GM10248 (cell line): Measurements from ENCODE around the gene NAV3.

ENCODE experiments used
- CTCF ChIA-PET: fragments of 300-600 bp; sonication (Branson Sonifier 250); formaldehyde crosslinking; extraction: SDS; loops from one replicate; lab custom pipeline; 2021; ENCODE audit warnings: antibody characterized with exemption; lab: Yijun Ruan, JAX
- POLR2A ChIA-PET: fragments of 350-650 bp; sonication (Branson Sonifier 250); formaldehyde crosslinking; extraction: SDS; loops from one replicate; lab custom pipeline; 2020; ENCODE audit warnings: antibody characterized with exemption; lab: Yijun Ruan, JAX
- DNase-seq: peaks from one replicate; pipeline ENCODE4 v3.0.0; 2012; ENCODE audit errors: extremely low spot score
- CTCF ChIP-seq: IDR thresholded peaks from 2 replicates; pipeline ENCODE4 v1.5.1; 2012; ENCODE audit warnings: mild to moderate bottlenecking, low read depth; ENCODE audit errors: extremely low read depth, missing control alignments, control extremely low read depth

Gene NAV3

GRCh38 chr12:77830583-77831351 lies at the start of gene NAV3:
Gene NAV3, plus strand, starts transcription at chr12:77830894. Its CDS starts 568 bp downstream, at chr12:77831462.
- CTCF ChIA-PET: interaction anchor here (0.6 to 2.3 kb wide), 7 partner anchors 8 to 28 kb away, joined by 3 to 8 read pairs (median 3); no protein-coding TSS in a partner anchor
- TF ChIP-seq CTCF: no peak
- POLR2A ChIA-PET: no interaction called here
- no peak for DNase-seq

GRCh38 chr12:77782034-77782433 lies 48.7 kb upstream of the NAV3 start:
- CTCF ChIA-PET: interaction anchor here (1.1 kb wide), 1 partner anchor 11 kb away, joined by 3 read pairs; no protein-coding TSS in a partner anchor
- no peak for DNase-seq
- TF ChIP-seq CTCF: no peak
- POLR2A ChIA-PET: no interaction called here

GRCh38 chr12:77782766-77783165 lies 47.9 kb upstream of the NAV3 start:
- DNase-seq: no peak
- ChIA-PET CTCF (interaction anchor here (1.1 kb wide), 1 partner anchor 10 kb away, joined by 3 read pairs; no protein-coding TSS in a partner anchor), POLR2A (no interaction called here)
- TF ChIP-seq CTCF: no peak

GRCh38 chr12:77785211-77785610 lies 45.5 kb upstream of the NAV3 start:
- no peak for TF ChIP-seq CTCF
- CTCF ChIA-PET: no interaction called here
- no peak for DNase-seq
- POLR2A ChIA-PET: no interaction called here

GRCh38 chr12:77786675-77787074 lies 44.0 kb upstream of the NAV3 start:
- no peak for DNase-seq
- no peak for TF ChIP-seq CTCF
- ChIA-PET CTCF (interaction anchor here (0.6 kb wide), 1 partner anchor 8 kb away, joined by 3 read pairs; no protein-coding TSS in a partner anchor), POLR2A (no interaction called here)

- CTCF ChIA-PET: no interaction called here
- DNase-seq: no peak
- no peak for TF ChIP-seq CTCF
- POLR2A ChIA-PET: no interaction called here
Measured at GRCh38 chr12:77788231-77789168, 42.2 kb upstream of the NAV3 start.
